PFSK-1 (cell line): Measurements from ENCODE around the gene PDE8B.

Experiments used
- POLR2AphosphoS5 ChIP-seq: IDR thresholded peaks from 2 replicates; pipeline ENCODE4 v1.6.1; 2012; ENCODE audit warnings: low read depth, mild to moderate bottlenecking, control low read depth, low read length, moderate library complexity
- REST ChIP-seq, 2 experiments: IDR thresholded peaks; 2 replicates each; pipeline versions ENCODE4 v1.6.1 to v1.8.0; 2011 to 2012; ENCODE audit warnings: low read depth in 2 of 2, low read length in 2 of 2, control low read depth in 1 of 2, inconsistent platforms in 1 of 2, mild to moderate bottlenecking in 1 of 2, moderate library complexity in 1 of 2; ENCODE audit not compliant: insufficient read depth in 1 of 2
- TAF1 ChIP-seq: IDR thresholded peaks from 2 replicates; pipeline ENCODE4 v1.6.1; 2012; ENCODE audit warnings: low read length, control low read depth, borderline replicate concordance; ENCODE audit not compliant: insufficient read depth

DNA sequence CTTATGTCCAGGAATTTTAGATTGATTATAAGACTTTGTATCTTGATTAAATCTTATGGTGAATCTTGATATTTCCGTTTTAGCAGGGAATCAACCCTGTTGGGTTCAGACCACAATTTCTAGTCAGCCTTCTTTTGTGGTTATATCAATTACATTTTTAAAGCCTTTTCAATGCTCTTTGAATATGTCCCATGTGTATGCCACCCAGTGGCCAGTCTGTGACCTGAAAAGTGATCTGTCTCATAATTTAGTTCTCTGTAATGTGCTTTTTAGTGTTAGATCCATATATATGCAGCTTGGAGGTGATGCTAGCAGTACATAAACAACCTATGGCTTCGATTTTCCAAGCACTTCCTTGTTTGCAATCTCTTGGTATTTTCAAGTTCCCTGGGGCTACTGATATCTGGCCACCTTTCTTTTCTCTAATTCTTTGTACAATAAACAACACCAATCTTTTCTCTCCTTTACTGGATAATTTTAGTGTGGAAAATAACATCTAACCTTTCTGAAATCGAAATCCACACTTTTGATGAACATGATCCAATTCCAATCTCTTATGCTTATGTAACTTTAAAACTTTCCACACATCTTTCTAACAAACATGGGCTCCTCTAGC lies 28.8 kb downstream of the PDE8B start:
- TF ChIP-seq TAF1 (no peak), REST (IDR thresholded peaks at IDR 0.05; ENCODE audit: insufficient read depth in 1 of 2, low read depth in 2 of 2, low read length in 2 of 2) (no peak), POLR2AphosphoS5 (no peak)
